GM19324 (cell line): ENCODE results near the gene SATB2.

Experiments
- ATAC-seq: cut with Tn5 transposase; IDR thresholded peaks from one replicate; pipeline ENCODE4 v1.9.1; 2021; ENCODE audit warnings: mild to moderate bottlenecking, moderate library complexity; ENCODE audit not compliant: unreplicated experiment, low FRiP score

The SATB2 gene

DNA sequence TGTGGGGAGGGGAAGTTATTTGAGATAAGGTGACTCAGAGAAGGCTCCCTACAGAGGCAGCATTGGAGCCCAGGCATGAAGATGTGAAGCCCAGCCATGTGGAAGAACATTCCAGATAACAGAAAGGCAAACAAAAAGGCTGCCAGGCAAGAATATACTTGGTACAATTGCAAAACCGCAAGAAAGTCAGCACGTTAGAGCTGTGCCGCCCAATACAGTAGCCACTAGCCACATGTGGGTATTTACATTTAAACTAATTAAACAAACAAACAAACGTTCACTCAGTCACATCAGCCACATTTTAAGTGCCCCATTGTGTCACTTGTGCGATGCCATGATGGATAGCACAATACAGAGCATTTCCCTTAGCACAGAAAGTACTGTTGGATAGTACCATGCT lies 179.6 kb downstream of the SATB2 start:
- no peak for ATAC-seq

DNA sequence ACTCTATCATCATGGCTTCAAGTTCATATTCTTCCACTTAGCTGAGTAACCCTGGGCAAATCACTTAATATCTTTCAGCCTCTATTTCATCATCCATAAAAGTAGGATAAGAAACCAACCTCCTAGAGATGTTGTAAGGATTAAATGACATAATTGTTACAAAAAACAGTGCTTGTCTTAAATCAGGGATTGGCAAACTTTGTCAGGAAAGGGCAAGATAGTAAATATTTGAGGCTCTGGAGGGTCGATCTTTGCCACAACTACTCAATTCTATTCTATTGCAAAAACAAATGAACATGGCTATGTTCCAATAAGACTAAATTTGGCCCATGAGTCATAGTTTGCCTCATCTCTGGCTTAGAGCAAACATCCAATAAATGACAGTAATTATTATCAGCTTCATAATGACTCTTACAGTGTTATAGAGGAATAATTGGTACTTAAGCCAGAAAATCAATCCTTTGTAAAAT lies 184.7 kb downstream of the SATB2 start:
- ATAC-seq = no peak

DNA sequence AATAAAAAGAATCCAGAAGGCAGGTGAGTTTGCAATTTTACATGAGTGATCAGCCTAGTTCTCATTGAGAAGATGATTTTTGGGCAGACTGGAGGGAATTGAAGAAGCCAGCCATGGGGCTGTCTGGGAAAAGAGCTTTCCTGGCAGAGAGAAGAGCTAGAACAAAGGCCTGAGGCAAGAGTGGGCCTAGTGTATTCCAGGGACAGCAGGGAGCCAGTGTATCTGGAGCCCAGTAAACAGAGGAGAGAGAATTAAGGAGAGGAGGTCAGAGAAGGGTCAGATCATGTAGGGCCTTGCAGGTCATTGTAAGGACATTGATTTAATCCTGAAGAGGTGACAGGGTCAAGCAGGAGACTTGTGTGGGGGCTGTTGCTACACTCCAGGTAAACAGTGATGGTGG lies 195.8 kb downstream of the SATB2 start:
- ATAC-seq = no peak

DNA sequence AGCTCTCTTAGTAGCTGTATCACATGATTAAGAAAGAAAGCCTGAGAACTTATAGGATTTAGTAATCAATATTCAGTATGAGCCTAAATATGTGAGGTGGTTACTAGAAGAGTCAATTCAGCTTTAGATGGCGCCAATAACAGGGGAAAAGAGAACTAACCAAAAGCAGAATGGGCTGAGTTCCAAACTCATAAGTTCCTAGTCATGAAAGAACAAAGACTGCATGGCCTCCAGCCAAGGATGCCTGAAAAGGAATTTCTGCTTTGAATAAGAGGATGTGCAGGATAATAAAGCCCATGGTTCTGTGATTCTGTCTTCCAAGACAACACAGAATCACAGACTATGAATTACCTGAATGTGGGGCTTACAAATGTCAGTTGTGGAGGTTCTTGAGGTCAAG lies 196.5 kb downstream of the SATB2 start:
- no peak for ATAC-seq

DNA sequence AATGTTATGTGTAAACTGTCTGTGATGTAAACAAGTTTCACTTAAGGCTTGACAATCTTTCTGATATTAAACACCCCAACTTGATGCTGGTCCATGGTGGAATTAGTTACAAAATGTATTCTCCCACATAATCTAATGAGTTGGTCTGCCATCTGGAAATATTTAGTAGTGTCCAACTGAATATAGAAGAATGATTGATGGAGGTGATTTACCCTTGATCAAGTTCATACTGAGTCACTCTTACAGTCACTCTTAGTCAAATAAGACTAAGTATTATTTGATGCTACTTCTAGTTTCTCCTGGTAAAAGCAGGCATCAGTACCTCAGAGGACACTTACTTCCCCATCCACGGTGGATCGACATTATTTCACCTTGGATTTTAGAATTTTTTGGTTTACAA lies 198.1 kb downstream of the SATB2 start:
- no peak for ATAC-seq

DNA sequence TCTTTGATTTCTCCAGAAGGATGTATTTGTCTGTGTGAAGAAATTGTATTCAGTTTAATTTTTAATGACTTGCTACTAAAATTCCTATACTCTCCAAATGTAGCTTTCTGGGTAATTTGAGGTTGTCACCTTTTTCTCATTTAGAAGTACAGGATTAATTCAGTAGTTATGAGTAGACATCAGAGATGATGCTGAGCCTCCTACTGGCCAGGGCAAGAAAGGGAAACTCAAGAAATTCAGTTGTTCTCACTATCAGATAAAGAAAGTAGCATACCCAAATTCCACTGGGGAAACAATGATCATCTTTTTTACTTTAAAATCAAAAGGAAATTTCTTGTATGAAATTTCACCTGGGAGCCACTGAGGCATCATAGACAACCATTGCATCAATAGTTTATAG lies 199.4 kb downstream of the SATB2 start:
- ATAC-seq = no peak

DNA sequence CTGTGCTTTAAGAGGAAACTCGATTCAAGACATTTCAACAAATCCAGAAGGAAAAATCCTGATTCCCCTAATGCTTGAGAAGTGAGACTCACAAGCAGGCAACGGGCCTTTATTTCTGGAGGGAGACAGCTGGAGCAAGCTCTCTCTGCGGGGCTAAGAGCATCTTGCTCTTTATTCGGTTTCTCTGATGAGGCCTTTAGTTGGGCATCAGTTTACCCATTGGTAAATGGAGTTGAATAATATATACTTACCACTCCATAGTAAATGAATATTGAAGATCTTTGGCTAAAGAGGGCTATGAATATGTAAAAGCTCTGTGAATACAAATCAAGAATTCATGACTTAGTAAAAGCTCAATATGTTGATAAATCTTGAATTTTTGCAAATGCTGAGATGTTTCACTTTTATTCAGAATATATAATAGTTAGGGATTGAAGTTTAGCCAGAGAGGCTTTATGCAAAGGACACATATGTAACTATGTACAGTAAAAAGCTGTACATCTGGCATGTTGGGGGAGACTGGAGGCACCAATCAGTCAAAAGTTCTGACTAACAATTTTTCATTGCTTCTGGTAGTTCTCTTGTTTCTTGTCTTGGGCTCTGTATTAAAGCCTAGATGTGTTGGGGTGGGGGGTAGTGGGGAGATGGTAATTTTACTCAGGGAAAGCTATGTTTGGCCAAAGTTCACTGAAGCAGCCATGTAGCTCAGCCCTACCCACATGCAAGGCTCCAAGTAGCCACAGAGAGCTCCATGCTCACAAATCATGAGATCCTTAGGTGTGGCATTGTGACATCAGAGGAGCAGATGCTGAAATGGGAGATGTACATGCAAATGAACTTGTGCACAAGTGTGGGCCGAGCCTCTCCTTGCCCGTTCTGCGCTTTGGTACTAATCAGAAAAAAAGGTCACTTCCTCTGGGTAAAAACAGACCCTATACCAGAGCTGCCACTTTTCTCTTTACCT lies 200.2 kb downstream of the SATB2 start:
- no peak for ATAC-seq

DNA sequence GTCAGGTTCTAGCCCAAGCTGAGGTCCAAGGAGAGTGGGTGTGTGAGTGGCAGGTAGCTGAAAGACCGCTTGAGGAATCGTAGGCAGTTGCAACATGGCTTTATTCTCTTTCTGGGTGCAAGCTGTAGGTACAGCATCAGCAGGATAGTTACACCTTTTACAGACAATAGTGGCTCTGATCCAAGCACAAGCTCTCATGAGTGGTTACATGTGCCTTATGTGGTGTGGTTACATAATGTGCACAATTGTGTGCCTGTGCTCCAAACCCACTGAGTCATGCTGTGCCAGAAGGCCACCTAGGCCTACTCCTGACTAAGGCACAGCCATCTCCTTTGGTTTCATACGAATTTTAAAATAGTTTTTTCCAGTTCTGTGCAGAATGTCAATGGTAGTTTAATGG lies 227.6 kb downstream of the SATB2 start:
- ATAC-seq = no peak

DNA sequence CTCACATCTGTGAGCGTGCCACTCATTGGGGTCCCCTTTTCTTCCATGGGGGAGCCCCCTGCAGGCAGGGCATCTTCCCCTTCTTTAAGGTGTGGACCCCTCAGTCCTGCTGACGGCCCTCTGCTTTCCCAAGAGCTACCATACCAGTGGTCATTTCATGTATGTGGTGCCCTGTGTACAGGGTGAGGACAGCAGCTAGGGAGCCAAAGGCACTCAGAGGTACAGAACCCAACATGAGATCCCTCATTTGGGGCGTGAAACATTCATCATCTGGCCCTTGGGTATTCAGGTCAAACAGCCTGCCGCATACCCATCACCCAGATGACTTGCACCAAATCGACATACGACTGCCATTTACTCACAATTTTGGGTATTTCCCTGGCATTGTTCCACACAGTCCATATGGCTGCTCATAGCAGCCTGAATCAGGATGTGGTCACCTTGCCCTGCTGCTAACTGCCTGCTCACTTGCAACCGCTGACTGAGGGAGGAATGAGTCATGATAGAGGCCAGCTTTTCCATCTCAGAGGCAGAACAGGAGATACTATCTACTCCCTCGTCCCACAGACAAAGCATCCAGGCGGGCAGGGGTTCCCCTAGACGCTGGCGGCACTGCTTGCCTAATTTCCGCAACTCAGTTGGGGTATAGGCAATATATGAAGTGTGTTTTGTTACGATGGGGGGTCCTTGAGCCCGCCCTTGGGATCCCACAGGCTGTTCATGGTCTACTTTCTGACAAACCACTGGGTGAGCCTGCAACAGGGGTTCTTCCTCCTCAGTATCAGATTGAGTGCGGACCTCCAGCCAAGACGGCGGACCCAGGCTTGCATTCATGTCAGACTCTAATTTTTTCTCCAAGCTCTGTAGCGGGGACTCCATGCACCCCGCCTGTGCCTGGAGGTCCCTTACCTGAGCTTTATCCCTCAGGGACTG lies 228.6 kb downstream of the SATB2 start:
- peak; percentile 80 for ATAC-seq

DNA sequence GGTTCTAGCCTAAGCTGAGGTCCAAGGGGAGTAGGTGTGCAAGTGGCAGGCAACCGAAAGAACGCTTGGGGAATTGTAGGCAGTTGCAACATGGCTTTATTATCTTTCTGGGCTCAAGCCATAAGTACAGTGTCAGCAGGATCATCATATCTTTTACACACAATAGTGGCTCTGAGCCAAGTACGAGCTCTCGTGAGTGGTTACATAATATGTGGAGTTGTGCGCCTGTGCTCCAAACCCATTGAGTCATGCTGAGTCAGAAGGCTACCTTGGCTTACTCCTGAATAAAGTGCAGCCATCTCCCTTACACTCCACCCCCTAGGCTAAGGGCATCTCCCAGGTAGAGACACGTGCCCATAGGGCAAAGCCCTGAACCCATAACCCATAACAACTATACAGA lies 233.9 kb downstream of the SATB2 start:
- no peak for ATAC-seq

DNA sequence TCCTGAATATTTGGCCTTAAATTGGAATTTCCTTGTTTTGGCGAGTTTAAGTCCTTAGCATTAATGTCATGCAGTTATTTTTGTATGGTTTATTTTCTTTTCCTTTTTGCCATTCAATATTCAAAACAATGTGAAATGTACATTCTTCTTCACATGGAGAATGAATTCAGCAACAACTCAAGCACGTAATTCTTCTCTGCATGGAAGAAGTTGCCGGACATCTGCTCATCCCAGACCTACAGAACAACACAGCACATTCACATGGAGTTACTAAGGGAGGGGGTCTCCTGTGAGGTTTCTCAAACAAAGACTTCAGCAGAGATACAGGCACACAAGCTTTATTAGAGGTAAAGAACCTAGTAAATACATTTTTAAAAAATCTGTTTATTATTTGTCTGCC lies 236.8 kb downstream of the SATB2 start:
- ATAC-seq = no peak

DNA sequence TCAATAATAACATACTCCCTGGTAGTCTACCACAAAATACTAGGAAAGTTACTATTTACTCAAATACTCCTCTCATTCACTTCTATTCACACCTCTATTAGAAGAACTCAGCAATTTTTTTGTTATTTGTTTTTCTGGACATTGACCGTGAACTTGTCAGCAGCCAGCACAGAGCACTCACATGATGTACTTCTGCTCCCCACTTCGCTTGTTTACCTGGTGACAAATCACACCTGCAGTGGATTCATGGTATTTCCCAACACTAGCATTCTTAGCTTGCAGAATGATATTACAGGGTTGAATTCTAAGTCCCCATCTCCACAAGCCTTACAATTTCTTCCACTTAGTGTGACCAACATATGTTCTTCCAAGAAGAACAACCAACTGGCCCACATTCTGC lies 238.2 kb downstream of the SATB2 start:
- ATAC-seq = no peak
